K562 (cell line): ENCODE data around the gene MOB3B. TPM values are rescaled to one million over a fixed set of nuclear protein-coding genes. Genes with fewer than 3 reads are reported as not detected.

Experiments
- ATAC-seq: fragments of 200-7000 bp; cut with Tn5 transposase; 3 replicates; pipeline ENCODE4 v1.9.1; 2020; ENCODE audit warnings: moderate library complexity
- BruUV-seq: library from RNA; stranded (reverse); fragments of 400-500 nt; replicated peaks from 2 replicates; lab custom pipeline; 2021; lab: Mats Ljungman, UMichigan
- CTCF ChIA-PET: fragments of 300-600 bp; formaldehyde crosslinking; extraction: SDS; loops from one replicate; lab custom pipeline; 2021; ENCODE audit warnings: low intra/inter-chr PET ratio; lab: Yijun Ruan, JAX
- POLR2A ChIA-PET: fragments of 300-600, 350-650 bp; sonication (Branson Sonifier 250); formaldehyde crosslinking; extraction: SDS; loops from one replicate; lab custom pipeline; 2021; ENCODE audit warnings: antibody characterized with exemption, inconsistent platforms; lab: Yijun Ruan, JAX
- DNase-seq, 4 experiments: peaks; one replicate each; pipeline versions ENCODE4 v3.0.0 to v3.0.0-alpha.2; 2011 to 2018; ENCODE audit warnings: low spot score in 3 of 4, mixed read lengths in 3 of 4; ENCODE audit errors: extremely low read depth in 1 of 4
- FAIRE-seq: peaks from 2 replicates; lab custom pipeline; 2011; peaks lifted over from hg19 to GRCh38; lab: Jason Lieb, UNC
- H2AFZ ChIP-seq: 2 replicates; pipeline ENCODE4 v1.6.0; 2011; ENCODE audit warnings: low read depth, low read length, control low read depth, inconsistent platforms
- H3K27ac ChIP-seq: fragments of 200-600 bp; 3 replicates; pipeline ENCODE4 v1.8.0; 2011; ENCODE audit warnings: low read depth, mild to moderate bottlenecking, control low read depth, inconsistent platforms, low read length, moderate library complexity, mixed read lengths; ENCODE audit errors: extremely low read depth
- H3K27me3 ChIP-seq, 2 experiments: fragments of 300-600 bp in 1 of 2; 2 replicates in 1 of 2; 3 replicates in 1 of 2; pipeline versions ENCODE4 v1.6.0 to v1.8.0; 2011; ENCODE audit warnings: inconsistent platforms in 2 of 2, low read length in 2 of 2, mild to moderate bottlenecking in 1 of 2, mixed read lengths in 1 of 2, moderate library complexity in 1 of 2; ENCODE audit not compliant: control insufficient read depth in 2 of 2, insufficient read depth in 2 of 2
- H3K36me3 ChIP-seq: fragments of 300-600 bp; 3 replicates; pipeline ENCODE4 v1.8.0; 2011; ENCODE audit warnings: mild to moderate bottlenecking, low read length, inconsistent platforms; ENCODE audit not compliant: control insufficient read depth, insufficient read depth
- H3K4me1 ChIP-seq, 2 experiments: fragments of 200-600 bp in 1 of 2; replicated peaks in 1 of 2; 2 replicates in 1 of 2; 3 replicates in 1 of 2; pipeline versions ENCODE4 v1.5.1 to v1.8.0; 2011; ENCODE audit warnings: inconsistent platforms in 2 of 2, low read length in 2 of 2, mild to moderate bottlenecking in 1 of 2, mixed read lengths in 1 of 2, moderate library complexity in 1 of 2; ENCODE audit not compliant: control insufficient read depth in 2 of 2, insufficient read depth in 2 of 2
- H3K4me2 ChIP-seq: 2 replicates; pipeline ENCODE4 v1.6.1; 2011; ENCODE audit warnings: low read length, control low read depth, inconsistent platforms, mixed read lengths; ENCODE audit not compliant: insufficient read depth
- H3K4me3 ChIP-seq: fragments of 200-600 bp; sonication (generic), shearing (Covaris generic); 2 replicates; pipeline ENCODE4 v1.5.1; 2016; ENCODE audit warnings: control low read depth, inconsistent platforms
- H3K79me2 ChIP-seq: fragments of 200-600 bp; 3 replicates; pipeline ENCODE4 v1.8.0; 2011; ENCODE audit warnings: low read length, inconsistent platforms; ENCODE audit not compliant: control insufficient read depth, insufficient read depth
- H3K9ac ChIP-seq, 2 experiments: 2 replicates each; pipeline versions ENCODE4 v1.6.0 to v1.6.1; 2011; ENCODE audit warnings: low read depth in 2 of 2, low read length in 2 of 2, control low read depth in 1 of 2, inconsistent platforms in 1 of 2, mild to moderate bottlenecking in 1 of 2, mixed read lengths in 1 of 2; ENCODE audit not compliant: insufficient read depth in 1 of 2
- H3K9me1 ChIP-seq: one replicate; pipeline ENCODE4 v1.6.0; 2011; ENCODE audit warnings: inconsistent platforms, mild to moderate bottlenecking, low read length, moderate library complexity; ENCODE audit not compliant: control insufficient read depth, insufficient read depth
- H3K9me3 ChIP-seq: replicated peaks from 2 replicates; pipeline ENCODE4 v1.5.1; 2011; ENCODE audit warnings: low read depth, low read length, inconsistent platforms; ENCODE audit not compliant: control insufficient read depth, insufficient read depth
- H4K20me1 ChIP-seq: replicated peaks from 2 replicates; pipeline ENCODE4 v1.6.1; 2011; ENCODE audit warnings: low read length, inconsistent platforms, mixed read lengths; ENCODE audit not compliant: control insufficient read depth, insufficient read depth
- ARNT ChIP-seq, 2 experiments: fragments of 450-650 bp; IDR thresholded peaks; 2 replicates each; pipeline ENCODE4 v1.6.1; 2016; ENCODE audit warnings: mild to moderate bottlenecking in 1 of 2
- KLF13 ChIP-seq: fragments of 450-650 bp; IDR thresholded peaks from 2 replicates; pipeline ENCODE4 v1.6.1; 2016; ENCODE audit warnings: missing genetic modification characterization, low read depth, mild to moderate bottlenecking, missing compliant biosample characterization, moderate library complexity, borderline replicate concordance
- MIER1 ChIP-seq: fragments of 450-650 bp; IDR thresholded peaks from 2 replicates; pipeline ENCODE4 v1.6.1; 2016; ENCODE audit warnings: antibody characterized with exemption, mild to moderate bottlenecking, low read depth
- PTBP1 ChIP-seq: fragments of 200-400 bp; formaldehyde crosslinking; IDR thresholded peaks from 2 replicates; pipeline ENCODE4 v1.6.1; 2017; ENCODE audit warnings: low read depth, low read length
- TCF7 ChIP-seq: sonication (generic); IDR thresholded peaks from 2 replicates; pipeline ENCODE4 v1.6.1; 2016; ENCODE audit warnings: antibody characterized with exemption, borderline replicate concordance
- TEAD2 ChIP-seq: fragments of 450-650 bp; IDR thresholded peaks from 2 replicates; pipeline ENCODE4 v1.6.1; 2016; ENCODE audit warnings: missing genetic modification characterization, control low read depth, missing compliant biosample characterization
- XRCC5 ChIP-seq: fragments of 200-400 bp; formaldehyde crosslinking; IDR thresholded peaks from 2 replicates; pipeline ENCODE4 v1.6.1; 2017; ENCODE audit warnings: low read depth, mild to moderate bottlenecking, low read length
- YY1 ChIP-seq, 3 experiments: IDR thresholded peaks; 2 replicates each; pipeline ENCODE4 v1.6.1; 2011; ENCODE audit warnings: low read length in 2 of 3, mild to moderate bottlenecking in 2 of 3, moderate library complexity in 2 of 3, borderline replicate concordance in 1 of 3, control low read depth in 1 of 3, low read depth in 1 of 3; ENCODE audit not compliant: insufficient read depth in 3 of 3, insufficient replicate concordance in 2 of 3, control insufficient read depth in 1 of 3, insufficient read length in 1 of 3; ENCODE audit errors: extremely low read depth in 1 of 3
- ZNF436 ChIP-seq: fragments of 250-450, 450-650 bp; sonication (Bioruptor Pico); formaldehyde crosslinking; IDR thresholded peaks from 2 replicates; pipeline ENCODE4 v1.7.0; 2020; ENCODE audit warnings: mild to moderate bottlenecking
- WGBS: fragments of 100-300 bp; shearing (Covaris generic); methylation state at CpG from one replicate; pipeline ENCODE4 v1.1.6; 2016; ENCODE audit warnings: low coverage, mixed read lengths; ENCODE audit not compliant: insufficient coverage; ENCODE audit errors: missing lambda C conversion rate; 5-methylcytosine and 5-hydroxymethylcytosine counted together
- in situ Hi-C: fragments of 300-500 bp; cut with MboI; formaldehyde crosslinking; loops from 4 replicates; pipeline ENCODE4 v1.15.0; 2018; ENCODE audit warnings: inconsistent platforms, mixed read lengths
- intact Hi-C: fragments of 100-400 bp; cut with micrococcal nuclease; formaldehyde crosslinking; loops from 2 replicates; pipeline ENCODE4 v1.14.2; 2022
- polyA plus RNA-seq, 8 experiments: library from polyadenylated mRNA; depleted of rRNA in 4 of 8; stranded (reverse) in 5 of 8; unstranded in 3 of 8; fragments of >200 nt; fragmentation: Nextera tagmentation in 2 of 8; fragmentation: Illumina TruSeq in 1 of 8; extraction: Ambion mirVana in 2 of 8; extraction: Trizol in 1 of 8; gene quantifications; 2 replicates each; pipeline versions ENCODE4 v1.2.1 to v1.2.3, GENCODE V29; 2011 to 2014; ENCODE audit warnings: inconsistent platforms in 1 of 8, missing spikeins in 1 of 8
- total RNA-seq, 7 experiments: library from RNA; depleted of rRNA in 6 of 7; stranded (reverse); fragments of >200 nt in 6 of 7; fragmentation: Illumina TruSeq in 2 of 7; extraction: Trizol in 2 of 7; gene quantifications; 2 replicates each; pipeline versions ENCODE4 v1.2.1 to v1.2.3, GENCODE V29; 2011 to 2021; ENCODE audit warnings: low replicate concordance in 1 of 7
- TF ChIP-seq, protein P1 (sequence below): sonication (generic); formaldehyde crosslinking; IDR thresholded peaks from 2 replicates; pipeline ENCODE4 v1.8.1; 2023; ENCODE audit warnings: mild to moderate bottlenecking, missing genetic modification reagents

MOB3B gene
- total and polyA plus RNA-seq, 9 of the 15 experiments (the other 6 are each of a cell fraction or from before 2014, with no cell fraction given) = 3.6 to 12.8 (median 7.2) TPM

DNA sequence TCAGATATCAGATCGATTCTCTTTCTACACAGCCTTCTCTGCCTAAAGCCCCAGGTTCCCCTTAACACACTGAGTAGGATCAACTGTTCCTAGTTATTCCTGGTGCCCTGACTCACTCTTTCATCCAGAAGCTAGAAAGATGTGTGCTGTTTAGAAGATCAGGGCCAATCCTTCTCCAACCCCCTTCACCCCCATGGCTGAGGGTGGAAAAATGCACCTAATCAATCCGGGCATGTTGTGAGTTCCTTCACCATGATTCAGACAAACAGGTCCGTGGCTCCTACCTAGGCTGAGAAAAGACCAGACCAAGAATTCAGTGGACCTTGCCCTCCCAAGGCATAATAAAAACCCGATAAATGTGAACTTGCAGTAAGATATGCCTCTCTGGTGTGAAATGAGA is 147.3 kb downstream of the MOB3B start:
- no peaks in the 10 kb centered on the region for H3K27me3 ChIP-seq
- H3K9ac ChIP-seq = no peak overlapping the region
- H3K27ac ChIP-seq = no peak overlapping the region
- no peak overlapping the region for H3K4me2 ChIP-seq
- no peak overlapping the region for H2AFZ ChIP-seq
- H3K36me3 ChIP-seq = no peaks in the 10 kb centered on the region
- FAIRE-seq (no peak), DNase-seq (no peak), ATAC-seq (no peak)
- H3K79me2 ChIP-seq = no peaks in the 10 kb centered on the region
- H4K20me1 ChIP-seq = no peaks in the 10 kb centered on the region
- H3K9me3 ChIP-seq = no peaks in the 10 kb centered on the region
- in situ Hi-C loops = no loop called here
- intact Hi-C loops = no loop called here
- peaks cover 0 to under 1% of the 10 kb centered on the region in 2 experiments; a peak in 2 of 5 replicates for H3K4me1 ChIP-seq
- no peaks in the 10 kb centered on the region for H3K9me1 ChIP-seq
- BruUV-seq = no TSS peak
- H3K4me3 ChIP-seq = no peak overlapping the region
- WGBS = 37% methylated on average over 3 of the region's 4 CpGs
- ChIA-PET CTCF (no interaction called here), POLR2A (no interaction called here)
- no peak for TF ChIP-seq ZNF436 (CRISPR knock-in tag)
- no peak for TF ChIP-seq XRCC5
- TF ChIP-seq TEAD2 (tag) = no peak
- TF ChIP-seq, protein P1, sequence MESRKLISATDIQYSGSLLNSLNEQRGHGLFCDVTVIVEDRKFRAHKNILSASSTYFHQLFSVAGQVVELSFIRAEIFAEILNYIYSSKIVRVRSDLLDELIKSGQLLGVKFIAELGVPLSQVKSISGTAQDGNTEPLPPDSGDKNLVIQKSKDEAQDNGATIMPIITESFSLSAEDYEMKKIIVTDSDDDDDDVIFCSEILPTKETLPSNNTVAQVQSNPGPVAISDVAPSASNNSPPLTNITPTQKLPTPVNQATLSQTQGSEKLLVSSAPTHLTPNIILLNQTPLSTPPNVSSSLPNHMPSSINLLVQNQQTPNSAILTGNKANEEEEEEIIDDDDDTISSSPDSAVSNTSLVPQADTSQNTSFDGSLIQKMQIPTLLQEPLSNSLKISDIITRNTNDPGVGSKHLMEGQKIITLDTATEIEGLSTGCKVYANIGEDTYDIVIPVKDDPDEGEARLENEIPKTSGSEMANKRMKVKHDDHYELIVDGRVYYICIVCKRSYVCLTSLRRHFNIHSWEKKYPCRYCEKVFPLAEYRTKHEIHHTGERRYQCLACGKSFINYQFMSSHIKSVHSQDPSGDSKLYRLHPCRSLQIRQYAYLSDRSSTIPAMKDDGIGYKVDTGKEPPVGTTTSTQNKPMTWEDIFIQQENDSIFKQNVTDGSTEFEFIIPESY (CRISPR knock-in tag) = no peak
- TF ChIP-seq YY1 (IDR thresholded peaks at IDR 0.05; ENCODE audit: borderline replicate concordance in 1 of 3, control insufficient read depth in 1 of 3, extremely low read depth in 1 of 3, insufficient read depth in 3 of 3, insufficient read length in 1 of 3, insufficient replicate concordance in 2 of 3, low read depth in 1 of 3, low read length in 2 of 3) = no peak
- no peak for TF ChIP-seq KLF13 (tag)
- no peak for TF ChIP-seq ARNT (IDR thresholded peaks at IDR 0.05)
- TF ChIP-seq PTBP1 = no peak
- TF ChIP-seq MIER1 = no peak
- TF ChIP-seq TCF7 = no peak
